A673 (cell line): ENCODE measurements around the gene TTC16. TPM values are rescaled to one million over a fixed set of nuclear protein-coding genes. Genes with fewer than 3 reads are reported as not detected.

Experiments
- BruUV-seq: library from RNA; stranded (reverse); fragments of 400-500 nt; replicated peaks from 2 replicates; lab custom pipeline; 2021; lab: Mats Ljungman, UMichigan
- CTCF ChIA-PET: fragments of 300-600 bp; sonication (Branson Sonifier 250); formaldehyde crosslinking; loops from one replicate; lab custom pipeline; 2022; ENCODE audit warnings: antibody characterized with exemption; lab: Charles Lee
- POLR2A ChIA-PET: fragments of 300-600 bp; sonication (Branson Sonifier 250); formaldehyde crosslinking; loops from one replicate; lab custom pipeline; 2022; ENCODE audit warnings: antibody characterized with exemption; ENCODE audit not compliant: low non-redundant PET; lab: Charles Lee
- DNase-seq: peaks from one replicate; pipeline ENCODE4 v3.0.0-alpha.2; 2015; ENCODE audit warnings: low spot score
- H3K27ac ChIP-seq: fragments of 200-600 bp; sonication (generic); 2 replicates; pipeline ENCODE4 v1.5.1; 2016; ENCODE audit warnings: mixed run types, low read depth, mild to moderate bottlenecking, mixed read lengths, antibody characterized with exemption, low read length; ENCODE audit not compliant: poor library complexity, severe bottlenecking
- H3K27me3 ChIP-seq: fragments of 200-600 bp; sonication (generic); replicated peaks from 2 replicates; pipeline ENCODE4 v1.6.1; 2017; ENCODE audit warnings: mixed run types, low read depth, mild to moderate bottlenecking, mixed read lengths, antibody characterized with exemption, low read length; ENCODE audit not compliant: insufficient read depth, poor library complexity
- H3K36me3 ChIP-seq: fragments of 200-600 bp; sonication (generic); 2 replicates; pipeline ENCODE4 v1.6.1; 2016; ENCODE audit warnings: mixed run types, mild to moderate bottlenecking, mixed read lengths, antibody characterized with exemption, low read length; ENCODE audit not compliant: insufficient read depth, poor library complexity, severe bottlenecking
- H3K4me1 ChIP-seq: fragments of 200-600 bp; sonication (generic); 2 replicates; pipeline ENCODE4 v1.6.1; 2017; ENCODE audit warnings: mixed run types, mild to moderate bottlenecking, mixed read lengths, antibody characterized with exemption, low read length; ENCODE audit not compliant: insufficient read depth, poor library complexity, severe bottlenecking
- H3K4me3 ChIP-seq: fragments of 200-600 bp; sonication (generic); 2 replicates; pipeline ENCODE4 v1.5.1; 2016; ENCODE audit warnings: low read depth, mixed run types, mild to moderate bottlenecking, mixed read lengths, low read length; ENCODE audit not compliant: poor library complexity, severe bottlenecking
- H3K9me3 ChIP-seq: fragments of 200-600 bp; sonication (generic); 2 replicates; pipeline ENCODE4 v1.6.1; 2016; ENCODE audit warnings: mixed run types, low read depth, mild to moderate bottlenecking, mixed read lengths, antibody characterized with exemption, low read length; ENCODE audit not compliant: poor library complexity, severe bottlenecking
- EZH2 ChIP-seq: fragments of 200-600 bp; sonication (generic); IDR thresholded peaks from 2 replicates; pipeline ENCODE4 v1.6.1; 2017; ENCODE audit warnings: borderline replicate concordance, low read depth, mild to moderate bottlenecking, mixed read lengths, antibody characterized with exemption, low read length; ENCODE audit not compliant: poor library complexity, severe bottlenecking
- intact Hi-C: fragments of 100-400 bp; cut with micrococcal nuclease; formaldehyde crosslinking; loops from one replicate; pipeline ENCODE4 v1.10.0; 2022; ENCODE audit not compliant: unreplicated experiment
- total RNA-seq: library from RNA; stranded (reverse); gene quantifications from 2 replicates; pipeline ENCODE4 v1.2.3, GENCODE V29; 2021
- TF ChIP-seq, protein P1 (sequence below): fragments of 300-800, 200-600 bp; sonication (generic); conservative IDR thresholded peaks from 2 replicates; pipeline ENCODE4 v1.5.1; 2017; ENCODE audit warnings: low read depth, mild to moderate bottlenecking, antibody characterized with exemption, low read length, moderate library complexity, mixed read lengths

Gene TTC16
- total RNA-seq, 1 experiment from 2014 or later, result not detected

DNA sequence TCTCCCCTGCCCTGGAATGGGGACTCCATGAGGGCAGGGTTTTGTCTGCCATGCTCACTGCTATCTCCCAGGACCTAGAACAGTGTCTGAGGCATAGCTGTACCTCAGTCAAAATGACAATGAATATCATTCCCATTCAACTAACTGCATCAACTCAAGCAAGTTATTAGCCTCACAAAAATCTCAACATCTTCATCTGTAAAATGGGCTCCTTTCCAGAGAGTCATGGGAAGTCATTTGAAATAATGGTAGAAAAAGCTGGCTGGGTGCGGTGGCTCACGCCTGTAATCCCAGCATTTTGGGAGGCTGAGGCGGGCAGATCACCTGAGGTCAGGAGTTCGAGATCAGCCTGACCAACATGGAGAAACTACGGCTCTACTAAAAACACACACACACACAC lies 53.2 kb downstream of the TTC16 start:
- intact Hi-C loops, result no loop called here
- Histone ChIP-seq H3K36me3 (no peaks in the 10 kb centered on the region), H3K4me1 (peaks cover 7% of the 10 kb centered on the region), H3K27ac (no peak overlapping the region), H3K4me3 (no peak overlapping the region), H3K9me3 (no peaks in the 10 kb centered on the region), H3K27me3 (no peaks in the 10 kb centered on the region)
- ChIA-PET POLR2A (no interaction called here), CTCF (no interaction called here)
- TF ChIP-seq, protein P1, sequence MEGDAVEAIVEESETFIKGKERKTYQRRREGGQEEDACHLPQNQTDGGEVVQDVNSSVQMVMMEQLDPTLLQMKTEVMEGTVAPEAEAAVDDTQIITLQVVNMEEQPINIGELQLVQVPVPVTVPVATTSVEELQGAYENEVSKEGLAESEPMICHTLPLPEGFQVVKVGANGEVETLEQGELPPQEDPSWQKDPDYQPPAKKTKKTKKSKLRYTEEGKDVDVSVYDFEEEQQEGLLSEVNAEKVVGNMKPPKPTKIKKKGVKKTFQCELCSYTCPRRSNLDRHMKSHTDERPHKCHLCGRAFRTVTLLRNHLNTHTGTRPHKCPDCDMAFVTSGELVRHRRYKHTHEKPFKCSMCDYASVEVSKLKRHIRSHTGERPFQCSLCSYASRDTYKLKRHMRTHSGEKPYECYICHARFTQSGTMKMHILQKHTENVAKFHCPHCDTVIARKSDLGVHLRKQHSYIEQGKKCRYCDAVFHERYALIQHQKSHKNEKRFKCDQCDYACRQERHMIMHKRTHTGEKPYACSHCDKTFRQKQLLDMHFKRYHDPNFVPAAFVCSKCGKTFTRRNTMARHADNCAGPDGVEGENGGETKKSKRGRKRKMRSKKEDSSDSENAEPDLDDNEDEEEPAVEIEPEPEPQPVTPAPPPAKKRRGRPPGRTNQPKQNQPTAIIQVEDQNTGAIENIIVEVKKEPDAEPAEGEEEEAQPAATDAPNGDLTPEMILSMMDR, result no peak
- no peak for TF ChIP-seq EZH2
- no TSS peak for BruUV-seq
- DNase-seq, result no peak

DNA sequence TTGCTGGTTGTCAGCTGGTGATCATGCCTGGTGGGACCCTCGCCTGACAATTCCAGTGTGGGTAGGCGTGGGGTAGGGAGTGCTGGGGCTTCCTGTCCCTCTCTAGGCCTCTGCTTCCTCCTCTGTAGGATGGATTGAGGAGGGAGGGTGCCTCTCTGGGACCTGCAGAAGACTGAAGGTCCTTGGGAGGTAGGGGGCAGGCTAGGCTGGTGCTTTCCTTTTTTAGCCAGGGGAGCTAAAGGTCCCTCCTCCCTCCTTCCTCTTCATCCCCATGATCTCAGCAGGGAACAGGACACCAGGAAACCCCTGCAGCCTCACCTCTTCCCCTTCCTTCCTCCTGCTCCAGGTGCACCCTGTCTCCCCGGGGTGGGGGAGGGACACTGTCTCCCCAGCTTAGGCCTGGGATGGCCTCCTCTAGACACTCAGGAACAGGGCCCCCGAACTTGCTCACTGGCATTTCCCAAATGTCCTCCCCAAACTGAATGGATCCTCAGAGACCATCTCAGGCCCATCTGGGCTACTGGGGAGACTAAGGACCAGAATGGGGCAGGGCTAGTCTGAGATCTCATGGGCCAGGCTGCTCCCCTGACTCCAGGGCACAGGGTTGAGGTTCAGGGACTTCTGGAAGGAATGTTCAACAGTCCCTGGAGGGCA lies 54.2 kb downstream of the TTC16 start:
- BruUV-seq, result no TSS peak
- H3K9me3 ChIP-seq, result no peaks in the 10 kb centered on the region
- intact Hi-C loops, result no loop called here
- no peaks in the 10 kb centered on the region for H3K27me3 ChIP-seq
- no peak for DNase-seq
- no peak overlapping the region for H3K27ac ChIP-seq
- no peaks in the 10 kb centered on the region for H3K36me3 ChIP-seq
- no peak overlapping the region for H3K4me3 ChIP-seq
- peaks cover 7% of the 10 kb centered on the region for H3K4me1 ChIP-seq
- ChIA-PET CTCF (no interaction called here), POLR2A (no interaction called here)
- TF ChIP-seq, protein P1, result no peak
- no peak for TF ChIP-seq EZH2

DNA sequence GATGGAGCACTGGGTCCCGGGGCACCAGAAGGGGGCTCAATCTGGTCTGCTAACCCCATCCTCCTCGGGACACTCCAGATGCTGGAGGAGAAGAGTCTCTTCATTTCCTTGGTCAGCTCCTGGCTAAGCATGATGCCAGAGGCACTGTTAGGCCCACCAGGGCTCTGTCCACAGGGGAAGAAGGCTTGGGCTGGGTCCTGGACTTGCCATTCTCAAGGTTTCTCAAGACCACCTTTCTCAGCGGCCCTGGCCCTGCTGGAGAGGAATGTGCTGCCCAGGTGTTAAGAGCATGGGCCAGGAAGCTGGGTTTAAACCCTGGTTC lies 54.7 kb downstream of the TTC16 start:
- POLR2A ChIA-PET, result interaction anchor here (0.7 kb wide), 1 partner anchor 23 kb away, joined by 7 read pairs; no protein-coding TSS in a partner anchor
- intact Hi-C loops, result no loop called here

More for the DNA sequence above, 54.7 kb downstream of the TTC16 start:
- CTCF ChIA-PET, result interaction anchor here (1.2 kb wide), 1 partner anchor 35 kb away, joined by 7 read pairs; the partner anchor contains the start of gene TOR2A
- H3K4me3 ChIP-seq, result peak overlapping the region; percentile 42
- DNase-seq, result no peak
- TF ChIP-seq, protein P1, result no peak
- TF ChIP-seq EZH2, result no peak
- H3K27me3 ChIP-seq, result no peaks in the 10 kb centered on the region
- no peak overlapping the region for H3K27ac ChIP-seq
- H3K9me3 ChIP-seq, result no peaks in the 10 kb centered on the region
- no TSS peak for BruUV-seq
- no peaks in the 10 kb centered on the region for H3K36me3 ChIP-seq
- H3K4me1 ChIP-seq, result peaks cover 7% of the 10 kb centered on the region
